AML-193 (cell line): ENCODE measurements around the gene SPI1.
"Not testable (repeated sequence)": the region's sequence is repeated elsewhere in the genome, so short reads cannot be mapped to it uniquely, and the experiment has no call there.

Source experiments
- DNase-seq, 2 experiments: peaks; one replicate each; lab custom pipeline; 2025; lab: John Stamatoyannopoulos, UW

SPI1 gene

GRCh38 chr11:47324520-47324919 lies 53.8 kb downstream of the SPI1 start:
- no peak for DNase-seq

DNA sequence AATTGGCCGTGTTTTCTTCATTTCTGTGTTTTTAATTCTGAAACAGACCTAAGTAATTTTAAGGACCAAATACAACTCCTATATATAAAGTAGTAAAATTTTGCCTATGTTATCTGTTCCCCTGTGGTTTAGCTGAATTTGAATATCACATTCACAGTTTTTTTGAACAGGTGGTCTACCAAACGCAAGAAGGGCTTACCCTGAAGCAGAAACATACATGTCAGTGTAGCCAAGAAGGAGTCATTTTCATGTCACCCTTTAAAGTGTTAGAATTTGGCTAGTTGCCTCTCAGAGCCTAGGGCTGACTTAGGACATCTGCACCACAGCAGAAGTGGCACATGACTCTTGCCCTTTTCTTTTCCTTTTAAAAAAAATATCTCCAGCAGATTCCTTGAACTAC lies 60.2 kb downstream of the SPI1 start:
- no peak for DNase-seq

GRCh38 chr11:47317064-47317828 lies 61.1 kb downstream of the SPI1 start:
- no peak for DNase-seq

DNA sequence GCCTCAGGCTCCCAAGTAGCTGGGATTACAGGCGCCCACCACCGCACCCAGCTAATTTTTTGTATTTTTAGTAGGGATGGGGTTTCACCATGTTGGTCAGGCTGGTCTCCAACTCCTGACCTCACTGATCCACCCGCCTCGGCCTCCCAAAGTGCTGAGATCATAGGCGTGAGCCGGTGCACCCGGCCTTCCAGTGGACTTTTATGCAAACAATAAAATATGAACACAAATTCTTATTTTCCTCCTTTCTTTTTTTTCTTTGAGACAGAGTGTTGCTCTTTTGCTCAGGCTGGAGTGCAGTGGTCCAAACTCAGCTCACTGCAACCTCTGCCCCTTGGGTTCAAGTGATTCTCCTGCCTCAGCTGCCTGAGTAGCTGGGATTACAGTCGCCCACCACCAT lies 61.8 kb downstream of the SPI1 start:
- not testable (repeated sequence) for DNase-seq

DNA sequence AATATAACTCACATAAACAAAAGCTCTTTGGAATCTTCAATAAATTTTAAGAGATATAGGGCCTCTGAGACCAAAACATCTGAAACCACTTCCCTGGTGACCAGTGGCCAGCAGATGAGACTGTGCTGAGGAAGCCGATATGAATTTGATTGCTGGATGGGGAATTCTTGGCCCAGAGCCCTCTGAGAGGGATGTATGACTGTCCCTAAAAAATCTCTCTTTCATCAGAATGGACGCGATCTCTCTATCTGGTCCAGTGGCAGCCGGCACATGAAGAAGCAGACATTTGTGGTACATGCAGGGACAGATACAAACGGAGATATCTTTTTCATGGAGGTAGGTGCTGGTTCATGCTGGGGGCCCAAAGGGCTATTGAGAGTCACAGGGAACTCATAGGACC lies 63.4 kb downstream of the SPI1 start:
- DNase-seq, result no peak

GRCh38 chr11:47308050-47308823 lies 70.1 kb downstream of the SPI1 start:
- DNase-seq, result no peak

GRCh38 chr11:47306484-47306844 lies 71.9 kb downstream of the SPI1 start:
- DNase-seq, result no peak

DNA sequence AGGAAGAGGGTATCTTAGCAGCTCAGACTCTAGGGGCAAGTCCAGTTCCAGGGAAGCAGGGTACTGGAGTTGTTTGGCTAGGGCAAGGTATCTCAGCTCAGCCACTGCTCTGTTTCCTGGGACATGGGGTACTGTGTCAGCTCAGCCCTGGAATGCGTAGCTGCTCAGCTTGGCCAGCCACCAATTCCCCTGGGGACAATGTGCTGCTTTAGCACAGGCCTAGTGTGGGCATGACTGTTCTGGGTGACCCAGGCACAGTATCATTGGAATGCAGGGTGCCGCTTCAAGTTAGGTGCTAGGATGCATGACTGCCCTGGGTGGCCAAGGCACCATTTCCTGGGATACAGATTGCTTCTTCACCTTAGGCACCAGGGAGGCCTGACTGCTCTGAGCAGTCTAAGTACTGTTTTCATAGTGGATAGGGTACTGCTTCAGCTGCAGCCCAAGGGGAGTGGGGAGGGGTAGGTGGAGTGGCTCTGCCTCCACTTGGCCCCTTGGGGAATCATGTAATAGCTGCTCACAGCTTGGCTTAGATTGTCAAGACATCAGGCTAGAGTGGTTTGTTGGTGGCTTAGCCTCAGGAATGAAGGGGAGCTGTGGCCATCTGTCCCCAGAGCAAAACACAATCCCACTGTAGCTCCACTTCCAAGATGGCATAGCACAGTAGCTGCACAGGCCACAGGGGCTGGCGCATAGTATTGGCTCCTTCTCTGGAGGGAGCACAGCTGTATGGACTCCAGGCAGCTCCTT lies 72.4 kb downstream of the SPI1 start:
- no peak for DNase-seq
